ENCODE measurements around the gene COX7B2. TPM values are rescaled to one million over a fixed set of nuclear protein-coding genes. Genes with fewer than 3 reads are reported as not detected.

COX7B2 gene
- total RNA-seq, 2 donors from 2014 or later = not detected

DNA sequence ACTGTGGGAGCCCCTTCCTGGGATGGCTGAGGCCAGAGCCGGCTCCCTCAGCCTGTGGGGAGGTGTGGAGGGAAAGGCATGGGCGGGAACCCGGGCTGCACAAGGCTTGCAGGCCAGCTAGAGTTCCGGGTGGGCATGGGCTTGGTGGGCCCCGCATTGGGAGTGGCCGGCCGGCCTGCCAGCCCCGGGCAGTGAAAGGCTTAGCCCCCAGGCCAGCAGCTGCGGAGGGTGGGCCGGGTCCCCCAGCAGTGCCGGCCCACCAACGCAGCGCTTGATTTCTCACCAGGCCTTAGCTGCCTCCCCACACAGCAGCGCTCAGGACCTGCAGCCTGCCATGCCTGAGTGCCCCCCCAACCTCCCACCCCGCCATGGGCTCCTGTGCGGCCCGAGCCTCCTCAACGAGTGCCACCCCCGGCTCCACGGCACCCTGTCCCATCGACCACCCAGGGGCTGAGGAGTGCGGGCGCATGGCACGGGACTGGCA, 78.0 kb downstream of the COX7B2 start:
- no peak overlapping the region for H3K27ac Mint-ChIP-seq
- no peaks in the 10 kb centered on the region for H3K36me3 Mint-ChIP-seq
- DNase-seq (ENCODE audit: low spot score in 2 of 2) (no peak), ATAC-seq (no peak)
- peaks cover 3 to 4% of the 10 kb centered on the region in 2 donors for H3K9me3 Mint-ChIP-seq

GRCh38 chr4:46820154-46820553, 88.9 kb downstream of the COX7B2 start:
- Mint-ChIP-seq H3K9me3 (peaks cover 4 to 5% of the 10 kb centered on the region in 2 donors), H3K27ac (no peak overlapping the region), H3K36me3 (no peaks in the 10 kb centered on the region)
- DNase-seq (ENCODE audit: low spot score in 2 of 2) (no peak), ATAC-seq (no peak)

DNA sequence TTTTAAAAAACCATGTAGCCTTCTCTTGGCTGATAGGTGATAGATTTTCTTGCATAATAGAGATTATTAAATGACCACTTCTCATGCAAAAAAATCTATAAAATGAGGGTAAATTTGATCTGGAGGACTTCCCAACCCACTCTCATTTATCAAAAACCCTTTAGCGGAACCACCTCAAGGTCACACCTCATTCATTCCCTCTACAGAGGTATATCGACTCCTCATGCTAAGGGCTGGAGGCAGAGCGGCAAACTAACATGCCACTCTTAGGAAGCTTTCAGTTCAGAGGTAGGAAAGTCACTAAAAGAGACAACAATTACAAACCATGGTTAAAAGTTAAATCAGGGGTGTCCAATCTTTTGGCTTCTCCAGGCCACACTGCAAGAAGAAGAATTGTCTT, 90.0 kb downstream of the COX7B2 start:
- Mint-ChIP-seq H3K36me3 (no peaks in the 10 kb centered on the region), H3K27ac (no peak overlapping the region), H3K9me3 (peaks cover 0 to 4% of the 10 kb centered on the region in 2 donors)
- DNase-seq (ENCODE audit: low spot score in 2 of 2) = no peak
- ATAC-seq = no peak

DNA sequence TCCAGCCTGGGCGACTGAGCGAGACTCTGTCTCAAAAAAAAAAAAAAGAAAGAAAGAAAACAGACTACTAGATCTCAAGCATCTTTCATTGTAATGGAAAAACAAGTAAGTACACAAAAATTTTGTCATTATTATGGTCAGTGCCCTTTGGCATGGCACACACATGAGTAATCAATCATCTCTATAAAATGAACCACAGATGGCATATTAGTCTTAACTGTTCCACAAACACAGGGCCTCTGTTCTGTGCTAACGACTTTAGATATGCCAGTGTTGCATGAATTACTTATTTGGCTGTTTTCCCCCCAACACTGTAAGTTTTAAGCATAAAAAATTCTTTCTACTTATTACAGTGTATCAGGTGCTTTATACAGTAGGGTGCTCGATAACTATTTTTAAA, 90.4 kb downstream of the COX7B2 start:
- Mint-ChIP-seq H3K27ac (no peak overlapping the region), H3K36me3 (no peaks in the 10 kb centered on the region), H3K9me3 (peaks cover 0 to 2% of the 10 kb centered on the region in 2 donors)
- ATAC-seq = no peak
- DNase-seq (ENCODE audit: low spot score in 2 of 2) = no peak

GRCh38 chr4:46817806-46818205, 91.2 kb downstream of the COX7B2 start:
- Mint-ChIP-seq H3K36me3 (no peaks in the 10 kb centered on the region), H3K9me3 (no peaks in the 10 kb centered on the region), H3K27ac (no peak overlapping the region)
- ATAC-seq = no peak
- no peak for DNase-seq (ENCODE audit: low spot score in 2 of 2)

- no peak for ATAC-seq
- DNase-seq (ENCODE audit: low spot score in 2 of 2) = no peak
- peaks cover 6 to 9% of the 10 kb centered on the region in 2 donors for H3K9me3 Mint-ChIP-seq
- no peak overlapping the region for H3K27ac Mint-ChIP-seq
- H3K36me3 Mint-ChIP-seq = no peaks in the 10 kb centered on the region
Observed at GRCh38 chr4:46804781-46805413, 104.1 kb downstream of the COX7B2 start.

DNA sequence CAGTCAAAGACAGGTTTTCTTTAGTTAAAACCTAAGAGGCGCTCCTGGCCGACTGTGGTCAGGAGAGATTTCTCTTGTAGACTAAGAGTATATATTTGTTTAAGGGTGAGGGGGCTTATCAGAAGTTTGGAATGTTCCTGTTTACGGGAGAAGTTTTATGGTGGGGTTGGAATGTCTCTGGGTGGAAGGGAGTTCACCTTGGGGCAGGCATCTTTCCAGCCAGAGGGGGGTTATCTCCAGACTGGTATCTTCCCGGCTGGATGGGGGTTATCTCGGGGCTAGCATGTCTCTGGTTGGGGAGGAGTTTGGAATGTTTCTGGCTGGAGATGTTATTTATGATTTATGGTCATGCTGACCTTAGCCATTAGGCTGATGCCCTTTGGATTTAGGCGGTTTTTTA, 116.0 kb downstream of the COX7B2 start:
- H3K9me3 Mint-ChIP-seq = peaks cover 0 to 11% of the 10 kb centered on the region in 2 donors
- no peak for DNase-seq (ENCODE audit: low spot score in 2 of 2)
- H3K36me3 Mint-ChIP-seq = no peaks in the 10 kb centered on the region
- ATAC-seq = no peak
- H3K27ac Mint-ChIP-seq = no peak overlapping the region

GRCh38 chr4:46781434-46782092, 127.5 kb downstream of the COX7B2 start:
- Mint-ChIP-seq H3K36me3 (no peaks in the 10 kb centered on the region), H3K9me3 (peaks cover 4 to 5% of the 10 kb centered on the region in 2 donors), H3K27ac (no peak overlapping the region)
- ATAC-seq = no peak
- no peak for DNase-seq (ENCODE audit: low spot score in 2 of 2)

DNA sequence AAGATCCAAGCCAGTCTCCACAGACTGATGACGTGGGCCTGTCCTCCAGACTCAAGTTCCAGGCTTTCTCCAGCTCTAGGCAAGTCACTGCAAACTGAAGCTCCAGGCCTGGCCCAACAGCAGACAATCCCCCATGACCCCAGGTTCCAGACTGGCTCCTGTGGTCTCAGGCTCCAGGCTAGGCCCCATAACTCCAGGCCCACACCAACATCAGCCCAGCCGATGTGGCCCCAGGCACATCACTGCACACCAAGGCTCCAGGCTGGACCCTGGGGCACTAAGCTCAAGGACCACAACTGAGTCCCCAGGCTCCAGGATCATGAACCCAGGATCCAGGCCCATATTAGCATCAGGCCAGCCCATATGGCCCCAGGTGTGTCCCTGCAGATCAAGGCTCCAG, 143.6 kb downstream of the COX7B2 start:
- H3K36me3 Mint-ChIP-seq = no peaks in the 10 kb centered on the region
- ATAC-seq = no peak

DNA sequence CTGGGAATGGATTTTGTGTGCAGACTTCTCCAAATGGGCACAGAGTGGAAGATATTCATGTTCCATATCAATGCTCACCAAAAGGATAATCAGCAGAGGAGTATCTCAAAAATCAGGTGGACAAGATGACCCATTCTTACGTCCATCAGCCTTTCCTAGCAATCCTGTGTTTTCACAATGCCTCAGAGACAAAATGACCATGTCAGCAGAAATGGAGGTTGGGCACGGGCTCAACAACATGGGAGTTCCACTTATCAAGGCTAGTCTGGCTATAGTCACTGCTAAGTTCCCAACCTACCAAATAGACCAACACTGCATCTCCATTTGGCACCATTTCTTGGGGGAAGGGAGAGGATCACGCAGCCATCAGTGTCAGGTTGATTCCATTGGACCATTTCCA, 179.0 kb downstream of the COX7B2 start:
- H3K36me3 Mint-ChIP-seq = peaks cover 0 to 19% of the 10 kb centered on the region in 2 donors
- H3K27ac Mint-ChIP-seq = no peak overlapping the region
- no peak for DNase-seq (ENCODE audit: low spot score in 2 of 2)

More for the DNA sequence above, 143.6 kb downstream of the COX7B2 start:
- no peak for DNase-seq (ENCODE audit: low spot score in 2 of 2)
- Mint-ChIP-seq H3K27ac (no peak overlapping the region), H3K9me3 (peaks cover 7 to 13% of the 10 kb centered on the region in 2 donors)

DNA sequence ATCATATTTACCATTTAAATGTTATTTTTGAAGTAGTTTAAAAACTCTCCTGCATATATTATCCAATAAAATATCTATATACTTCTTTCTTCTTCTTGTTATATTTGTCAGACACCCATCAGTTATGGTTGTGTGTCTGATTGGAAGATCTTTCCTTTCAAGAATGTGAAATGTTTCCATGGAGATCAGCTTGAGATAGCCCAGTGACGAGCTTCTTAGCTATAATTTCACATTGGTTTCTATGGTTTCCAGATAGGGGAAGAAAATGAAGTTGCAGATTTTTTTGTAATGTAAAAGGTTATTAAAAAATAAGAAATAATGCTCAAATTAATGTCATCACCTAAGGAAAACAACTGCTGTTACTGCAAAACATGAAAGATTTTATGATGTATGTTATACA, 189.0 kb downstream of the COX7B2 start:
- DNase-seq (ENCODE audit: low spot score in 2 of 2) (no peak), ATAC-seq (no peak)
- Mint-ChIP-seq H3K27ac (no peak overlapping the region), H3K9me3 (peaks cover 5 to 13% of the 10 kb centered on the region in 2 donors), H3K36me3 (peaks cover 5 to 8% of the 10 kb centered on the region in 2 donors)

More for the DNA sequence above, 179.0 kb downstream of the COX7B2 start:
- no peak for ATAC-seq
- H3K9me3 Mint-ChIP-seq = peaks cover 18 to 28% of the 10 kb centered on the region in 2 donors

GRCh38 chr4:46717950-46718349, 191.1 kb downstream of the COX7B2 start:
- Mint-ChIP-seq H3K27ac (no peak overlapping the region), H3K9me3 (peaks cover 0 to 8% of the 10 kb centered on the region in 2 donors), H3K36me3 (no peaks in the 10 kb centered on the region)
- DNase-seq (ENCODE audit: low spot score in 2 of 2) (no peak), ATAC-seq (no peak)

- ATAC-seq = no peak
- Mint-ChIP-seq H3K9me3 (peaks cover 0 to 2% of the 10 kb centered on the region in 2 donors), H3K36me3 (no peaks in the 10 kb centered on the region), H3K27ac (no peak overlapping the region)
- no peak for DNase-seq (ENCODE audit: low spot score in 2 of 2)
Observed at GRCh38 chr4:46715468-46715867, 193.6 kb downstream of the COX7B2 start.

DNA sequence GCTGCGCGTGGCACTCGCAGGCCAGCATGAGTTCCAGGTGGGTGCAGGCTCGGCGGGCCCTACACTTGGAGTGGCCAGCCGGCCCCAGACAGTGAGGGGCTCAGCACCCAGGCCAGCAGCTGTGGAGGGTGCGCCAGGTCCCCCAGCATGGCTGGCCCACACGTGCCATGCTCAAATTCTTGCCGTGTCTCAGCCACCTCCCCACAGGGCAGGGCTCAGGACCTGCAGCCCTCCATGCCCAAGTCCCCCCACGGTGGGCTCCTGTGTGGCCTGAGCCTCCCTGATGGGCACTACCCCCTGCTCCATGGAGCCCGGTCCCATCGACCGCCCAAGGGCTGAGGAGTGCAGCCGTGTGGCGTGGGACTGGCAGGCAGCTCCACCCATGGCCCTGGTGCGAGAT, 210.2 kb downstream of the COX7B2 start:
- Mint-ChIP-seq H3K36me3 (no peaks in the 10 kb centered on the region), H3K27ac (no peak overlapping the region), H3K9me3 (peaks cover 12 to 14% of the 10 kb centered on the region in 2 donors)
- no peak for ATAC-seq
- DNase-seq (ENCODE audit: low spot score in 2 of 2) = no peak

Other genes with a start within 250 kb of the COX7B2 start
- gene GABRA4, start 84.3 kb upstream of the COX7B2 start, total RNA-seq = not detected
- not detected for gene GABRB1, start 122.3 kb upstream of the COX7B2 start, total RNA-seq